Osteocyte (in vitro differentiated cells): Measurements from ENCODE around the gene LCE7A. TPM values are rescaled to one million over a fixed set of nuclear protein-coding genes. Genes with fewer than 3 reads are reported as not detected.
A peak's percentile ranks its signal among the peaks of the same experiment; 100 is the strongest.

Experiments
- DNase-seq: peaks from one replicate; pipeline ENCODE4 v3.0.0; 2021; ENCODE audit warnings: mixed read lengths; ENCODE audit not compliant: unreplicated experiment; ENCODE audit errors: extremely low spot score
- H3K27ac Mint-ChIP-seq: one replicate; pipeline ENCODE4 v1.8.0; 2021; ENCODE audit warnings: mild to moderate bottlenecking, mixed read lengths; ENCODE audit not compliant: unreplicated experiment
- H3K27me3 Mint-ChIP-seq: one replicate; pipeline ENCODE4 v1.8.0; 2021; ENCODE audit warnings: mixed read lengths; ENCODE audit not compliant: unreplicated experiment
- H3K36me3 Mint-ChIP-seq: one replicate; pipeline ENCODE4 v1.8.0; 2021; ENCODE audit warnings: mixed read lengths; ENCODE audit not compliant: unreplicated experiment
- H3K4me1 Mint-ChIP-seq: one replicate; pipeline ENCODE4 v1.8.0; 2021; ENCODE audit warnings: mixed read lengths; ENCODE audit not compliant: unreplicated experiment
- H3K4me3 Mint-ChIP-seq: one replicate; pipeline ENCODE4 v1.8.0; 2021; ENCODE audit warnings: mild to moderate bottlenecking, moderate library complexity, mixed read lengths; ENCODE audit not compliant: unreplicated experiment
- H3K9me3 Mint-ChIP-seq: one replicate; pipeline ENCODE4 v1.8.0; 2021; ENCODE audit warnings: mixed read lengths; ENCODE audit not compliant: unreplicated experiment
- CTCF ChIP-seq: fragments of 200-600 bp; sonication (generic); IDR thresholded peaks from 2 replicates; pipeline ENCODE4 v1.5.0; 2021; ENCODE audit warnings: antibody characterized with exemption, mild to moderate bottlenecking, moderate library complexity
- total RNA-seq: library from RNA; stranded (reverse); gene quantifications from 2 replicates; pipeline ENCODE4 v1.2.1, GENCODE V29; 2021

Gene LCE7A
- total RNA-seq, 1 donor from 2014 or later, result not detected

GRCh38 chr1:152869808-152870419 lies 10.1 kb downstream of the LCE7A start:
- no peaks in the 10 kb centered on the region for H3K36me3 Mint-ChIP-seq
- H3K4me3 Mint-ChIP-seq, result no peak overlapping the region
- peak; percentile 76 for TF ChIP-seq CTCF
- DNase-seq, result no peak
- no peak overlapping the region for H3K27ac Mint-ChIP-seq
- H3K4me1 Mint-ChIP-seq, result peaks cover 1% of the 10 kb centered on the region
- H3K9me3 Mint-ChIP-seq, result no peaks in the 10 kb centered on the region
- peaks cover 5% of the 10 kb centered on the region for H3K27me3 Mint-ChIP-seq

GRCh38 chr1:152870831-152871730 lies 11.3 kb downstream of the LCE7A start:
- no peak overlapping the region for H3K27ac Mint-ChIP-seq
- H3K9me3 Mint-ChIP-seq, result no peaks in the 10 kb centered on the region
- H3K4me1 Mint-ChIP-seq, result peaks cover 1% of the 10 kb centered on the region
- H3K27me3 Mint-ChIP-seq, result peaks cover 5% of the 10 kb centered on the region
- H3K4me3 Mint-ChIP-seq, result no peak overlapping the region
- no peaks in the 10 kb centered on the region for H3K36me3 Mint-ChIP-seq
- peak; percentile 18 for TF ChIP-seq CTCF
- DNase-seq, result no peak

GRCh38 chr1:152871731-152872126 lies 11.9 kb downstream of the LCE7A start:
- Mint-ChIP-seq H3K27me3 (peaks cover 5% of the 10 kb centered on the region), H3K9me3 (no peaks in the 10 kb centered on the region), H3K36me3 (no peaks in the 10 kb centered on the region), H3K27ac (no peak overlapping the region), H3K4me3 (no peak overlapping the region), H3K4me1 (peaks cover 1% of the 10 kb centered on the region)
- no peak for DNase-seq
- TF ChIP-seq CTCF, result no peak

- Mint-ChIP-seq H3K4me1 (peaks cover 1% of the 10 kb centered on the region), H3K27me3 (peaks cover 5% of the 10 kb centered on the region), H3K36me3 (no peaks in the 10 kb centered on the region), H3K27ac (no peak overlapping the region), H3K9me3 (no peaks in the 10 kb centered on the region), H3K4me3 (no peak overlapping the region)
- no peak for DNase-seq
- no peak for TF ChIP-seq CTCF
These were observed 13.7 kb downstream of the LCE7A start for GRCh38 chr1:152873495-152873894.

- Mint-ChIP-seq H3K27ac (no peak overlapping the region), H3K36me3 (no peaks in the 10 kb centered on the region), H3K27me3 (peaks cover 5% of the 10 kb centered on the region), H3K4me3 (no peak overlapping the region), H3K9me3 (no peaks in the 10 kb centered on the region), H3K4me1 (peaks cover 1% of the 10 kb centered on the region)
- TF ChIP-seq CTCF, result no peak
- DNase-seq, result no peak
These were observed 17.0 kb downstream of the LCE7A start for GRCh38 chr1:152876827-152877226.
